Measurements from ENCODE around the gene CD99.

CD99 gene

DNA sequence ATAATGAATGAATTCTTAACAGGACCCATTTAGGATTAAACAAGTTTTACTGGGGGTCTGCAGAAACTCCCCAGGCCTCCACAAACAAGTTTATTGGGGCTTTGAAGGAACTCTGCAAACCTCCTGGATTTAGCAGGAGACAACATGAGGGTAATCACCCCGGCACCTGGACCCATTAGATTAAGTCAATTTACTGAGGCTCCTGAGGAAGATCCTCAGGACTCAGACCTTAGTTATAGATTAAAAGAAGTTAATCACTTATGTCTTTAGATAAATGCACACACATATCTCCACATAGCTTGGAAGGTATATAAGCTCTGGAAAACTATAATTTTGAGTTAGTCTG is 90.1 kb downstream of the CD99 start:
- H3K4me3 ChIP-seq (ENCODE audit: low read depth, low read length) = no peak overlapping the region
- no peak for TF ChIP-seq CTCF (IDR thresholded peaks at IDR 0.05; ENCODE audit: borderline replicate concordance, insufficient read depth, low read depth, low read length)

DNA sequence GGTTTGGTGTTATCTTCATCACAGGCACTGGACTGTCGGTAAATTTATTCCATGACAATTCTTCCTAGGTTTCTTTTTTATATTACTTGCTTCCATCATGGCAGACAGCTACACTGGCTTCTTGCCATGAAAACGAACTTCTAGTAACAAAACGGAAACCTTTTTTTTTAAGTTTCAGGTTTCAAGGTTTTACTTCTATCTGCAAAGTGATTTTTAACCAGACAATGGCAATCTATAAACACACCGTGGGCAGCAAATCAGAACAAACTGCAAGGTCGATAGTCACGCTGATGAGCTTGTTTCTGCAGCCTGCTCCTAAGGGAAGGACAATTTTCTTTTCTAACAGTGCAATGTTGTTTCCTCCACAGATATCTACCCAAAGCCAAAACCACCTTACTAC is 90.6 kb downstream of the CD99 start:
- TF ChIP-seq CTCF (IDR thresholded peaks at IDR 0.05; ENCODE audit: borderline replicate concordance, insufficient read depth, low read depth, low read length) = no peak
- no peak overlapping the region for H3K4me3 ChIP-seq (ENCODE audit: low read depth, low read length)

DNA sequence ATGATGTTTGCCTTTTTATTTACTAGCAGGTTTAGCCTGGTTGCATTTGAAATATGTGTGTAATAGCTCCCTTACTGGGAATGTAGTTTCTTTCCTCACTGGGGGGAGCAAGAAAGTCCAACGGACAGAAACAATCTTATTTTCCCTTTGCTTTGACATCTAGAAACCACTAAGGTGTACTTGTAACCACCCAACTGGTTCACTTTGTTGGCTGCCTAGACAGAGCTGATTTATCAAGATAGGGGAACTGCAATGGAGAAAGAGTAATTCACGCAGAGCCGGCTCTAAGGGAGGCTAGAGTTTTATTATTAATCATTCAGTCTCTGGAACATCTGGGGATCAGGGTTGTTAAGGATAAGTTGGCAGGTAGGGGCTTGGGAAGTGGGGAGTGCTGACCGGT is 91.1 kb downstream of the CD99 start:
- H3K4me3 ChIP-seq (ENCODE audit: low read depth, low read length) = no peak overlapping the region
- TF ChIP-seq CTCF (IDR thresholded peaks at IDR 0.05; ENCODE audit: borderline replicate concordance, insufficient read depth, low read depth, low read length) = no peak

DNA sequence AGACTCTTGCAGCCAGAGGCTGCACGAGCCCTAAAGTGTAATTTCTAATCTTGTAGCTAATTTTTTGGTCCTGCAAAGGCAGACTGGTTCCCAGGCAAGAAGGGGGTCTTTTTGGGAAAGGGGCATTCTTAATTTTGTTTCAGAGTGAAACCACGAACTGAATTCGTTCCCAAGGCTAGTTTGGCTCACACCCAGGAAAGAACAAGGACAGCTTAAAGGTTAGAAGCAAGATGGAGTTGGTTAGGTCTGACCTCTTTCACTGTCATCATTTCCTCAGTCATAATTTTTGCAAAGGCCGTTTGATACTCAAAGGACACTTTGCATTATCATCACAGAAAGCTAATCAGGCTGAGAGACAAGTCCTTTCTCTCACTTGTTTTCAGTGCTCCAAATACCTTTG is 91.7 kb downstream of the CD99 start:
- no peak for TF ChIP-seq CTCF (IDR thresholded peaks at IDR 0.05; ENCODE audit: borderline replicate concordance, insufficient read depth, low read depth, low read length)
- H3K4me3 ChIP-seq (ENCODE audit: low read depth, low read length) = no peak overlapping the region

DNA sequence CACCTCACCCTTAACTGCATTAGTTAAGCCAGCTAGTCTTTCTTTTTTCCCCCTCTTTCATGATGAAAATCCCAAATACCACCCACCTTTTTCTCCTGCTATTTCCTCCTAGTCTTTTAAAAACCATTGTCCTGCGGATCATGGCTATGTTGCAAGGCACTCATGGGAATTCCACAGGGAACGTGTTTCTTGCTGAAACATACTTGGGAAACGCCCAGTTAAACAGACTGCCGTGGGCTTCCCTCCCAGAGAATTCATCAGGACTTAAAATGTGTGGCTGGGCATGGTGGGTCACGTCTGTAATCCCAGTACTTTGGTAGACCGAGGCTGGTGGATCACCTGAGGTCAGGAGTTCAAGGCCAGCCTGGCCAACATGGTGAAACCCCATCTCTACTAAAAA is 92.9 kb downstream of the CD99 start:
- no peak for TF ChIP-seq CTCF (IDR thresholded peaks at IDR 0.05; ENCODE audit: borderline replicate concordance, insufficient read depth, low read depth, low read length)
- H3K4me3 ChIP-seq (ENCODE audit: low read depth, low read length) = no peak overlapping the region

DNA sequence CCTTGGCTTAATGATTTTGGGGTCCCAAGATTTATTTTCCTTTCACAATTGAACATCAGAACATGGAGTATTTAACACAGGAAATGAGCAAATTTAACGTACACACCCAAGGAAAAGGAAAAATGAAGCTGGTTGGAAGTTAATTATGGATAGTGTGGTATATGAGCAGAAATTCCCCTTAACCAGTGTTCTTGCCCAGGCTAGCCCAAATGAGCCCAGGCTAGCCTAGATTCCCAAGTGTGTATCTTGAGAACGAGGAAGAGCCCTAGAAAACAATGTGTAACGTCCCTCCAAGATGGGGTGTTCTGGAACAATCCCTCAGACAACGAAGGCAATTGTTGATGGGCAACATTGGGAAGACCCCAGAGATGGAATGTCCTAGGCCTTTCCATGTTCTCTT is 94.4 kb downstream of the CD99 start:
- TF ChIP-seq CTCF (IDR thresholded peaks at IDR 0.05; ENCODE audit: borderline replicate concordance, insufficient read depth, low read depth, low read length) = no peak
- no peak overlapping the region for H3K4me3 ChIP-seq (ENCODE audit: low read depth, low read length)

GRCh38 chrX:2788980-2789379 is 97.9 kb downstream of the CD99 start:
- no peak overlapping the region for H3K4me3 ChIP-seq (ENCODE audit: low read depth, low read length)
- no peak for TF ChIP-seq CTCF (IDR thresholded peaks at IDR 0.05; ENCODE audit: borderline replicate concordance, insufficient read depth, low read depth, low read length)

Data from GM12875 (cell line).